Measurements from ENCODE around the gene IKZF5.

Gene IKZF5

DNA sequence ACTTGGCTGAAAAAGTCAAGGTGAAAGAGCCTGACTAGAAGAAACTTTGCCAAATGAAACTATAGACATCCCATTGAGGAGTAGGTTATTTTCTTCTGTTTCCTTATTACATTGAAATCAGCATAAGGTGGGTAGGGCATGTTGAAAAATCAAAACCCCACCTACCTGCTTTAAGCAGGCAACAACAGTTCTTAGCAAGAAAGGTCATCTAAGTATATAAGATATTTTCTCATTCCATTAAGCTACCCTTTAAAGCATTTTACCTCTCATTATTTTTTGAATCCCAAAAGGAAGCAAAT is 31.0 kb upstream of the IKZF5 start:
- no peak overlapping the region for H3K4me3 ChIP-seq (ENCODE audit: low read depth, low read length)
- no peak for DNase-seq (ENCODE audit: low read depth)
- TF ChIP-seq, protein P1, sequence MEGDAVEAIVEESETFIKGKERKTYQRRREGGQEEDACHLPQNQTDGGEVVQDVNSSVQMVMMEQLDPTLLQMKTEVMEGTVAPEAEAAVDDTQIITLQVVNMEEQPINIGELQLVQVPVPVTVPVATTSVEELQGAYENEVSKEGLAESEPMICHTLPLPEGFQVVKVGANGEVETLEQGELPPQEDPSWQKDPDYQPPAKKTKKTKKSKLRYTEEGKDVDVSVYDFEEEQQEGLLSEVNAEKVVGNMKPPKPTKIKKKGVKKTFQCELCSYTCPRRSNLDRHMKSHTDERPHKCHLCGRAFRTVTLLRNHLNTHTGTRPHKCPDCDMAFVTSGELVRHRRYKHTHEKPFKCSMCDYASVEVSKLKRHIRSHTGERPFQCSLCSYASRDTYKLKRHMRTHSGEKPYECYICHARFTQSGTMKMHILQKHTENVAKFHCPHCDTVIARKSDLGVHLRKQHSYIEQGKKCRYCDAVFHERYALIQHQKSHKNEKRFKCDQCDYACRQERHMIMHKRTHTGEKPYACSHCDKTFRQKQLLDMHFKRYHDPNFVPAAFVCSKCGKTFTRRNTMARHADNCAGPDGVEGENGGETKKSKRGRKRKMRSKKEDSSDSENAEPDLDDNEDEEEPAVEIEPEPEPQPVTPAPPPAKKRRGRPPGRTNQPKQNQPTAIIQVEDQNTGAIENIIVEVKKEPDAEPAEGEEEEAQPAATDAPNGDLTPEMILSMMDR (IDR thresholded peaks at IDR 0.05; ENCODE audit: control insufficient read depth, extremely low read depth, insufficient read depth), result no peak

DNA sequence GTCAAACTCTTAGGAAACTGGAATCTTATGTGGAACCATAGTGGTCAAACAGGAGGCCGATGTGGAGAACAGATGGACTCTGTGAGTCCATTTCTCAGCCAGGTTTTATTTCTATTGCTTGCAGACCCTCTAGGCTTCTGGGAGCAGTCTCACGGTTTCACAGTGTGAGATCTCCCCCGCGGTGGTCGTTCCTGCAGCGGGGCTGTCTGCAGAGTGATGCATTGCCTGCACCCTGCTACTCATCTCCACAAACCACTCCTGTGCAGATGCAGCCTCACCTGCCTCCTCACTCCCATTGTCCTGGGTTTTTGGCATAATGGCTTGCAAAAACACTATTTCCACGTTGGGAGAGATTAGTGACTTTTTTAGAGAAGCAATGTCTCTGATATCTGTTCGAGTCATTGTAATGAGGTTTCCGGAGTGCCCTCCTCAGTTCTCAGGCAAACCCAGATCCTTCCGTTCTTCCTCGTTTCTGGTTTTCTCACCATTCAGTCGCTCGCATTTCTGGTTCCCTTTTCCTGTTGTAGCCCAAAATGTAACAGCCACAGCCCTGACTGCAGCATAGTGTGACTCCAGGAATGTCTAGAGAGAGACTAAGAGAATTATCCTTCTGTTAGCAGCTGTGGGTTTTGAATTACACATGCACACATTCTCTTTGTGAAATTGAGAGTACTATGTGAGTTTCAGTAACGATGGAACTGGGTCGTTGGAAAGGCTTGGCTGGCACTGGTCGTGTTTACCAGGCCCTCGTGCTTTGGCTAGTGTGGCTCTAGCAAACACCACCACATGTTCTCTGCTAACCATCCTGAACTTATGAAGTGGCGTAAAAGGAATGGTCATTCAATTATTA is 30.4 kb upstream of the IKZF5 start:
- no peak for DNase-seq (ENCODE audit: low read depth)
- TF ChIP-seq, protein P1 (IDR thresholded peaks at IDR 0.05; ENCODE audit: control insufficient read depth, extremely low read depth, insufficient read depth), result no peak
- H3K4me3 ChIP-seq (ENCODE audit: low read depth, low read length), result no peak overlapping the region

DNA sequence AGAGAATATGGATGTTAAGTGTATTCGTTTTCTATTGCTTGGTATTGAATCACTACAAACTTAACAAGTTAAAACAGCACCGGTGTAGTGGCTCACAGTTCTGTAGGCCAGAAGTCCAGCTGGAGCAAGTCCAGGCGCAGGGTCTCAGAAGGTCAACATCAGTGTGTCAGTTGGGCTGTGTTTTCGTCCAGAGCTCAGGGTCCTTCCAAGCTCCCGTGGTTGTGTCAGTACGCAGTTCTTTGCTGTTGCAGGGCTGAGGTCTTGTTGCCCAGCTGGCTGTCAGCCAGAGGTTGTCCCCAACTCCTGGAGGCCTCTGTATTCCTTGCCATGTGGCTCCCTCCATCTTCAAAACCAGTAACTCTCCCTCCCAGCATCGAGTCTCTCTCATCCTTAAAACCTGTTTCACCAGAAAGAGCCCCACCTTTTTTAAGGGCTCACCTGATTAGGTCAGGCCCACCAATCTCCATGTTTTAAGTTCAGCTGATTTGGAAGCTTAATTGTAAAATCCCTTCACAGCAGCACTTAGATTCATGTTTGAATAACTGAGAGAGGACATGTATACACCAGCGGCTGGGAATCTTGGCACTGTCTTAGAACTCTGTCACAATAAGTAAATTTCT is 27.0 kb upstream of the IKZF5 start:
- no peak overlapping the region for H3K4me3 ChIP-seq (ENCODE audit: low read depth, low read length)
- TF ChIP-seq, protein P1 (IDR thresholded peaks at IDR 0.05; ENCODE audit: control insufficient read depth, extremely low read depth, insufficient read depth), result no peak
- no peak for DNase-seq (ENCODE audit: low read depth)

DNA sequence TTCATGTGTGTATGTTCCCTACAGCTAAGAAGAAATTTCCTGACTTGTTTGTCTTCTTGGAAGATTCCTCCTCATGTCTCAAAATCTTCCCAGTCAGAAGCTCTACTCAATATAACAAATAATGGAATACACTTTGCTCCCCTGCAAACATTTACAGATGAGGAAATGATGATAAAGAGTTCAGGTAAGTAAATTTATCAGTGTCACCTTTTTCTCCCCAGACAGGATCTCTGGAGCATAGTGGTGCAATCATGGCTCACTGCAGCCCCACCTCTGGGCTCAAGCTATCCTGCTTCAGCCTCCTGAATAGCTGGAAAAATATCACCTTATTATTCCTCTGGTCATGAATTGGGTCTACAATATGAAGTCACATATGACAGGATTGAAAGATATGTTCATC is 25.7 kb upstream of the IKZF5 start:
- TF ChIP-seq, protein P1 (IDR thresholded peaks at IDR 0.05; ENCODE audit: control insufficient read depth, extremely low read depth, insufficient read depth), result no peak

DNA sequence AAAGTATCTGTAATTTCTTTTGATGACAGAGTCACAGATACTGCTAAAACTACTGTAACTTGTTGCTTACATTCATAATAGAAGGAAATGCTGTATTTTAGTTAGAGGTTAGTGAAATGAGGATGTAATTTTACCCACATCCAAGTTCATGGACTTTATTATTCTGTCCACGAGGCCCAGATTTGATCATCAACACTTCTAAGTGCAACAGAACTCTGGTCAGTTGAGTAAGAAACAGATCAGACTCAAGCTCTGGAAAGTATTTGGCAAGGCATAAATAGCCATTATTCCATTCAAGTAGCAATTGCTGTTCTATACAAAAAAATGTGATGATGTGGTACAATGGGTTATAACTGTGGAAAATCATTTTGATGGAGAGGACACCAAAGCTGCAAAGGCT is 22.5 kb upstream of the IKZF5 start:
- TF ChIP-seq, protein P1 (IDR thresholded peaks at IDR 0.05; ENCODE audit: control insufficient read depth, extremely low read depth, insufficient read depth), result no peak
- H3K4me3 ChIP-seq (ENCODE audit: low read depth, low read length), result no peak overlapping the region
- no peak for DNase-seq (ENCODE audit: low read depth)

More for the DNA sequence above, 25.7 kb upstream of the IKZF5 start:
- H3K4me3 ChIP-seq (ENCODE audit: low read depth, low read length), result no peak overlapping the region
- DNase-seq (ENCODE audit: low read depth), result no peak

DNA sequence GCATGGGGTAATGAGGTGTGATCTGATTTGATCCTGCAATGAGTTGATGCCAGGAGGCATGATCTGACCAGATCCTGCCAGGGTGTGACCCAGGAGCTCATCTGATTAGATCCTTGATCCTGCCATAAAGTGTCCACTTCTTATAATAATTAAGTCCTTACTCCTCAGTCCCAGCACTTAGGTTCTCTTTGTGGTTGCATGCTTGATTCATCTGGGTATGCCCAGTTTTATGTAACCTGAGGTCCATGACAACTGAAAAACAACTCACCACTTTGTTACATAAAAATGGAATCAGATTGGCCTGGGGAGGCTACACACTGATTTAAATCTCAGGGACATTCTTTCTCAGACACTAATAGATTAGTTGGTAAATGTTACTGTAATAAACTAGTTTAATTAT is 19.3 kb upstream of the IKZF5 start:
- H3K4me3 ChIP-seq (ENCODE audit: low read depth, low read length), result no peak overlapping the region
- TF ChIP-seq, protein P1 (IDR thresholded peaks at IDR 0.05; ENCODE audit: control insufficient read depth, extremely low read depth, insufficient read depth), result no peak
- no peak for DNase-seq (ENCODE audit: low read depth)

All from LNCaP clone FGC (cell line).